Tibial nerve (tissue), 4 donors: ENCODE results near the gene IL26.

ENCODE experiments used
- EP300 ChIP-seq, 2 donors: sonication (generic); formaldehyde crosslinking; IDR thresholded peaks; one replicate each; pipeline ENCODE4 v1.6.1; 2017; ENCODE audit warnings: antibody characterized with exemption in 2 of 2, mild to moderate bottlenecking in 1 of 2
- TF ChIP-seq, protein P1 (sequence below), 5 experiments: fragments of 200-600 bp in 3 of 5; fragments of 450-650 bp in 2 of 5; sonication (generic) in 3 of 5; IDR thresholded peaks; one replicate each; pipeline ENCODE4 v1.5.1; 2016 to 2019; ENCODE audit warnings: antibody characterized with exemption in 5 of 5, mild to moderate bottlenecking in 3 of 5, moderate library complexity in 2 of 5

DNA sequence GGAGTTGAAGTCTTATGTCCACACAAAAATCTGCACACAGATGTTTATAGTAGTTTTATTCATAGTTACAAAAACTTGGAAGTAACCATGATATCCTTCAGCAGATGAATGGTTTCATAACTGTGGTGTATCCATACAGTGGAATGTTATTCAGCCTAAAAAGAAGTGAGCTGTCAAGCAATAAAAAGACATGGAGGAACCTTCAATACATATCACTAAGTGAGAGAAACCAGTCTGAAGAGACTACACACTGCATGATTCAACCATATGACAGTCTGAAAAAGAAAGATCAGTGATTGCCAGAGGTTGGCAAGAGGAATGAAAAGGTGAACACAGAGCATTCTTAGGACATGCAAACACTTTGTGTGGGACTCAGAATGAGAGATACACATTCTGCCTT is 47.4 kb downstream of the IL26 start:
- TF ChIP-seq, protein P1, sequence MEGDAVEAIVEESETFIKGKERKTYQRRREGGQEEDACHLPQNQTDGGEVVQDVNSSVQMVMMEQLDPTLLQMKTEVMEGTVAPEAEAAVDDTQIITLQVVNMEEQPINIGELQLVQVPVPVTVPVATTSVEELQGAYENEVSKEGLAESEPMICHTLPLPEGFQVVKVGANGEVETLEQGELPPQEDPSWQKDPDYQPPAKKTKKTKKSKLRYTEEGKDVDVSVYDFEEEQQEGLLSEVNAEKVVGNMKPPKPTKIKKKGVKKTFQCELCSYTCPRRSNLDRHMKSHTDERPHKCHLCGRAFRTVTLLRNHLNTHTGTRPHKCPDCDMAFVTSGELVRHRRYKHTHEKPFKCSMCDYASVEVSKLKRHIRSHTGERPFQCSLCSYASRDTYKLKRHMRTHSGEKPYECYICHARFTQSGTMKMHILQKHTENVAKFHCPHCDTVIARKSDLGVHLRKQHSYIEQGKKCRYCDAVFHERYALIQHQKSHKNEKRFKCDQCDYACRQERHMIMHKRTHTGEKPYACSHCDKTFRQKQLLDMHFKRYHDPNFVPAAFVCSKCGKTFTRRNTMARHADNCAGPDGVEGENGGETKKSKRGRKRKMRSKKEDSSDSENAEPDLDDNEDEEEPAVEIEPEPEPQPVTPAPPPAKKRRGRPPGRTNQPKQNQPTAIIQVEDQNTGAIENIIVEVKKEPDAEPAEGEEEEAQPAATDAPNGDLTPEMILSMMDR (IDR thresholded peaks at IDR 0.05): no peak
- TF ChIP-seq EP300 (IDR thresholded peaks at IDR 0.05): no peak
